NCI-H446 (cell line): ENCODE data around the gene TTLL11.

Source experiments
- DNase-seq, 2 experiments: peaks; one replicate each; lab custom pipeline; 2025; lab: John Stamatoyannopoulos, UW

The TTLL11 gene

DNA sequence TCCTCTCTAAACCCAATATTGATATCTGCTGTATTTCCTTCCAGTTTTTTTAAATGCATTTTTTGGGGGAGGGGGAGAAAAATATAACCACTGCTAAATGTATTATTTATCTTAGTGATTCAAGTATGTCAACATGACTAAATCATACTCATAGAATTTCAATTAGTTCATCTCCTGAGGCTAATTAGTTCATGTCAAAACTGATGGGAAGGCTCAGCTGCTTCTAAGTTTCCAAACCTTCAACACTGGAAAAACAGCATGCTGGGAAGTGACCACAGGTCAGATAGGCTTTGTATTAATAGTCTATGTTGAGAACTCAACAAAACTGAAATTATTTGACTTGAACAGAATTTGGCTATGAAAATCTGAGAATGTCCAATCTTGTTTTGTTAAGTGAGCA lies 118.7 kb downstream of the TTLL11 start:
- DNase-seq: no peak

DNA sequence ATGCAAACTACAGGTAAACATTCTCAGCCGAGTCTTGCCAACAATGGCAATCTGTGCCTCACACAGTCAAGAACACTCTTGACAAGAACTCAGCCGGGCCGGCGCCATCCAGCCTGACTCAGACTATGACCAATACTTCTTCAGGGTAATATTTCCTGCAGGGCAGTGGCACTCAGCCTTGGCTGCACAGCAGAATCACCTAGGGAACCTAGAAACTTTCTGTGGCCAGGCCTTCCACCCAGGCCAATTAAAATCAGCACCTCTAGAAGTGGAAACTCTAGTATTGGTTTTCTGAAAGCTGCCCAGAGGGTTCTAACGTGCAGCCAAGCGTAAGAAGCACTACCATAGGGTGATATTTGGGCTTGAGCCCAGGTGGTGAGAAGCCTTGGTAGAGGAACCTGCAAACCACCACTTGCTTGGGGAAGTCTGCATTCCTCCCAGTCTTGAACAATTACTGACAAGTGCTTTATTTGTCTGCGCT lies 120.6 kb downstream of the TTLL11 start:
- no peak for DNase-seq

DNA sequence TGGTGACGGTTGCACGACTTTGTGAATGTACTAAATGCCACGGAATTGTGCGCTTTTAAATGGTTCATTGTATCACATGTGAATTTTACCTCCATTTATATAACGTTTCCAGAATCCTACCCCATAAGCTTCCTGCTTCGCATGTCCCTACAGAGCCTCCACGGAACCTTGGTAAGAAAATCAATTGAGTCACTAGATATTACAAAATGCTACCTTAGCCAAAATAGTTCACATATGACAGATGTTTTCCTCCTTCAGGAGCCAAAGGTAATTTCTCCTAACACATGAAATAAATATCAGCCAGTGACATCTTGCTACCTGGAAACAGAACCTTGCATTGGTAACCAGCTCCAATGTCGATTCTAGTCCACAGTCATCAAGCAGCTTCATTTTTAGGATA lies 125.1 kb downstream of the TTLL11 start:
- no peak for DNase-seq

DNA sequence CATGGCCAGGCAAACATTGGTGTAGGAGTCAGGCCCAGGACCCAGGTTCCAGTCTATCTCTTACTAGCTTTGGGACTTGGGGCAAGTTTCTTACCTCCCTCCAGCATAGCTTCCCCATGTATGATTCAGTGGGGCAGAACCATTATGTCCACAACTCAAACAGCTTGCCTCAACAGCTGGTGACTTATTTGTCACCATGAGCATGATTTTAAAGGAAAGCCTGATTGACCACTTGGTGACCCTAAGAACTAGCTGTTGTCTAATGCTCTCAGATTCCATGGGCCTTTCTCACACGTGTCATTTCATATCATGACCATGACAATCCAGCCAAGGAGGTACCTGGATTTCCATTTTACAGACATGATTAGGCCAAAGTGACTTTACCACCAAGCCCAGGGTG lies 126.4 kb downstream of the TTLL11 start:
- DNase-seq: no peak

DNA sequence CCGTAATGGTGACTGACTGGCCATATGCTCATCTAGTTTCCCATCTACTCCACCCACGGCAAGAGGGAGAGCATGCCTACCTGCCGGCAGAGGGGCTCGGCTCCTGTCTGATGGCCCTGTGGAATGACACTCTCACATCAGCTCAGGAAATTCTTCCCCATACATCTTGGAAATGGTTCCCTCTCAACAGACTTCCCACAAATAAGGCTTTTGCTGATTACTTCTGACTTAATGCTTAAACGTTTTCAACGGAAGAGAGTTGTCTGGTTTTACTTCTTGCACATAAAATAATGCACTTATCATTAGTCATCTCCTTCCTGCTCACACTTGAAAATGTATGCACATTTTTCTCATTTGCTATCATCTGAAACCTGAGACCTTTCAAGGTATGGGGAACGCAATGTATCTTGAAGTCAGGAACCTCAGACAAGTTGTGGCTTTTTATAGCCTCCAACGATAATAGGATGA lies 129.5 kb downstream of the TTLL11 start:
- no peak for DNase-seq

DNA sequence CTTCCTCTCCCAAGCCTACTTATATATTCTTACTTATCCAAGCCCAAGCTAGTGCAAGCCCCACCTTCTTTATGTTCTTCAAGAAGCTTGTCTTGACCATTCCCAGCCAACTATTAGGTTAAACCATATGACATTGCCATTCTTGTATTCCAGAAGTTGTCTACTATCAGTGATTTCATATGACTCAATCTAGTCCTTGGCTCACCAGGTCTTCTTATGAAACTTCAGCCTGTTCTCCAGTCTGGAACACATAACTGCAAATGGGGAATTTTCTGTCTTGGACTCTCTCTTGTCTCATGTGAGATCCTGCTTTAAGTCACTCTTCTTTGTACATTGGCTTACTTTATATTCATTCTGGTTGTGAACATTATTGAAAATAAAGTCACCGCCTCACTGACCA lies 130.7 kb downstream of the TTLL11 start:
- no peak for DNase-seq

DNA sequence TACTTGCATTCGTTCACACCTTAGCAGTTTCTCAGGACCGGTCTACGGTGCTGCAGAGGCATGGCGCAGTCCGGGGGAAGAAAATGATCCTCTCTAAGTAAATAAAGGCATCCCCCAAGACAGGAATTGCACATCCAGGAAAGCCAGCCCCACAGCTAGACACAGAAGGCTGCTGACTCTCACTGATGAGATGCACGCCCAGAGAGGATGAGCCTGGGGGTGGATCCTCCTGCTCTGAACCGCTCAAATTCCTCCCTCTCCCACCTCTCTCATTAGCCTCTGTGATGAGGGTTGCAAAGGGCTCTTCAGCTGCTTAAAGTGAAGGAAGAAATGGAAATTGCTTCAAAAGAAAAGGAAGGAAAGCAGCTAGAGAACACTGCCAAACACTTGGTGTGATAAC lies 132.4 kb downstream of the TTLL11 start:
- DNase-seq: no peak

DNA sequence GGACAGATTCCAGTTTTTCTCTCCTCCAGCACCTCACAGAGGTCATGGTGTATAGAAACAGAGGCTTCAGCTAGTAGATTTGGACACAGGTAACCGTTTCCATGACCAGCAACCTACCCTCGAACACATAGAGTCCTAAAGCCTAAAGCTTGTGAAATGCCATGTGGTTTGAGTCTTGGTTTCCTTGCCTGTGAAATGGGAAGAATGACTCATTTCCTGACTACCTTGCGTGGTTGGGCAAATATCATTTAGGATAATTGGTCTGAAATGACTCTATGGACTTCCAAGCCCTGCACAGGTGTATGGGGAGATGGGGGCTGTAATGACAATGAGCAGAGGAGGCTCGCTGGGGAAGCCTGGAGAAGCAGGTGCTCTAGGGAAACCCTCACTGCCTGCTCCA lies 134.6 kb downstream of the TTLL11 start:
- DNase-seq: no peak

DNA sequence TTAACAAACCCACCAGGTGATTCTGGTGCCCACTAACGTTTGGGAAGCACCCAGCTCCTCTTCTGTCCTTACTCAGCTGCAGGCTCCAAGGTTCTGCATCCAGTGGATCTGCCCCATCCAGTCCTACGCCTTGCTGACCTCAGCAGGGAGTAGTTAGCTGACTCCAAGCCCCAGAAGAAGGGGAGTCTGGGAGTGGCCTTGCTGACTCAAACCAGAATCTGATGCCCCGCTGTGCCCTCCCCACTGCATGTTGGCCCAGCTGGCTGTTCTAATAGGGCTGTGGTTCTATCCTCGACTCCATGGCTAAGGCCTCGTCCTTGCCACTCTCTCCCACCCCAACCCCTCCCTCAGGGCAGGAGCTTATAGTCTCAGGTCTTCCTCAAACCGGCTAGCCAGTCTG lies 136.3 kb downstream of the TTLL11 start:
- DNase-seq: no peak

DNA sequence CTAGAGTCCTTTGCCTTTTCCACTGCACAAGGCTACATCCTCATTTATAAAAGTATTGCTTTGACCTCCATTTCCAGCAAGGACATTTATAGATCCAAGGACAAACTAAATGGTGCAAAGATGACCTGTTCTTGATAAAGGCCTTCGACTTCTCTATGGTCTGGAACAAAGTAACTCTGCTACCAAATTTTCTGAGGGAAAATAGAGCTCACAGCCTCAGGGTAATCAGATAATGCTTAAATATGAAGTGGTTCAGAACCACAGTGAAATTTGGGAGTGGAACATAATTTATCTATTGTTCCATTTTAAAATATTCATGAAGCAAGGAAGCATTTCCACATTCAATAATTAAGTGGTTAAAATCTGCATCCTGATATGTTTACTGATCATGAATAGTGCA lies 137.5 kb downstream of the TTLL11 start:
- DNase-seq: no peak

DNA sequence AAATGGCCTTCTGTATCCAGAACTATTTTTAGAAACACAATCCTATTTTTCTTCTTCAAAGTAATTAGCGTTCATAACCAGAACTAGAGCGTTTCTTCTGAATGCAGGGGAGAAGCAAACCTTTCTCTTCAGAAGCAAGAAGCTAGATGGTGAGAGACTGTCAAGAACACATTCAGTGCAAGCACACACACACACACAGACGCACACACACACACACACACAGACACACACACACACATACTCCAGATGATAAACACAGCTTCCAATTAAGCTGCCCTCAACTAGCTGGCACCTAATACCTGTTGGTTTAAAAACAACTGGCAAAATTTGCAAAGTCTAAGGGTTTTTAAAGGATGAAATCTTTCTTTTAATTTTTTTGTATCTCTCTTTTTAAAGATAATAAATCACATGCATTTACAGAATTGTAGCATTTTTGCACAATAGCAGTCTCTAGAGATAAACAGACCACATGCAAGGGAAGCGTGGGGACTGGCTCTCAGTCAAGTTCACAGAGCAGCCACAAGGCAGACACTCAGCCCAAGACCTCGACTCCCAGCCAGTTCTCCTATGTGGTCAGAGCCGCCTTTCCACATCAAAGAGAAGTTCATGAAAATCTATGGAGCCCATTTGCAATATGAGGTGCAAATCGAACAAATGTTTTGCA lies 138.5 kb downstream of the TTLL11 start:
- DNase-seq: no peak

DNA sequence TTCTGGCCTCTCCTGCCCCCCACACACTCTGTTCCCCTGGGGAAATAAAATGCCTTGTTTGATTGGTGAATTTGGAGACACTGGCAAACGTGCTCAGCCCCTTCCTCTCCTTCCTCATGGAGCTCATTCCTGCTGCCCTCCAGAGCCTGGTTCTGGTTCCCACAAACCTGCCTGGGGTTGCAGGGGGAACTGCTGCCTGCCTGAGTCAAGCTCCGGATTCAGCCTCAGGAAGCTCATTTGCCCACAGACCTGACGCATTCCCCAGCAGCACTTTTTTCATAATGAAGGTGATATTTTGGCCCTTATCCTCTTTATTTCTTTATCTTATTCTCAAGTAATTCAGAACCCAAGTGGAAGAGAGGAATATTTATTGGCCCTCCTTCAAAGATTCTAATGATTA lies 140.5 kb downstream of the TTLL11 start:
- no peak for DNase-seq

DNA sequence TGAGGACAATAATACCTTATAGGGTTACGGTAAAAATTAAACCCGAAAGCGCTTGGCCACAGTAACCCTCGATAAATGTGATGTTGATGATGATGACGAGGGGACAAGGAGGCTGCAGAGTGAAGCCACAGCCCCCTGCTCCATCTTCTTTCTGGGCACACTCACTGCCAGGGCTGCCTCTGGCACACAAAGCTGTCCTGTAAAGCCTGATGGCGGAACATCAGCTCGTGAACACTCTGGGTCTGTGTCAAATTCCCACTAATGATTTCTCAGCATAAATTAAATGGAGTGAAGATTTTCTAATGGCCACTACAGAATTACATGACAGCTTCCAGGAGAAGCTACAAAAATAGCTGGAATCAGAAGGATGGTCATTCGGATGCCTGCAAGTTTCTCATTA lies 142.2 kb downstream of the TTLL11 start:
- no peak for DNase-seq

DNA sequence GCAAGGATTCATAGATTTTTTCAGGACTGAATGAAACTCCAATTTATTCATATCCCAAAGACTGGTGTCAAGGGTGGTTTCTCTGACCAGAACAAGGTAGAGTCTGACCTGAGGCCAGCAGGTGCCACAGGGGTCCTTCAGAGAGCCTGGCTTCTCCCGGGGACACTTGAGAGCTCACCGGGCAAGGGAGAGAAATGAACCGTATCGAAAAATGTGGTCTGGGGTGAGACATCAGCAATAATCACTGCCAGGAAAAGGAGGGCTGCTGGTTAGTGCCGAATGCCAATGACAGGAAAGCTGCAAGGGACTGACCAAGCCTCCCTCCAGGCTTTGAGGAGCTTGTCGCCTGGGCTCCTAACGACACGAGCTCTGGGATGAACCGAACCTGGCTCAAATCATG lies 142.7 kb downstream of the TTLL11 start:
- no peak for DNase-seq

DNA sequence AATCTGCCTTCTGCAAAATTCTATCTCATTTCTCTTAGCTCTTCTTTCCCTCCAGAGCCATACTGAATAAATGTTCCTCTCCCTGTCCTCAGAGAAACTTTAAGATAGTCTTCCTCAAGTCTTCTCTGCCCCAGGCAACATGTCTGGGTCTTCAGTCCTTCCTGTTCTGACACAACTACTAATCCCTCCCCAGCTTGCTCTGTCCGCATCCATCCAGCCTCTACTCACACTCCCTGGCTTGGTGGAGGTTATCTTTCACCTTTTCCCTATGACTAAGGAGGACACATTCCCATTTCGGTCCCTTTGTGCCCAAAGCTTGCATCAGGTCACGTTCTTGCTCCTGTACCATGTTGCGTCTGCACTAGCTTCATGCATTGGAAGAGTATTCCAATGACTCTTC lies 143.3 kb downstream of the TTLL11 start:
- DNase-seq: no peak

DNA sequence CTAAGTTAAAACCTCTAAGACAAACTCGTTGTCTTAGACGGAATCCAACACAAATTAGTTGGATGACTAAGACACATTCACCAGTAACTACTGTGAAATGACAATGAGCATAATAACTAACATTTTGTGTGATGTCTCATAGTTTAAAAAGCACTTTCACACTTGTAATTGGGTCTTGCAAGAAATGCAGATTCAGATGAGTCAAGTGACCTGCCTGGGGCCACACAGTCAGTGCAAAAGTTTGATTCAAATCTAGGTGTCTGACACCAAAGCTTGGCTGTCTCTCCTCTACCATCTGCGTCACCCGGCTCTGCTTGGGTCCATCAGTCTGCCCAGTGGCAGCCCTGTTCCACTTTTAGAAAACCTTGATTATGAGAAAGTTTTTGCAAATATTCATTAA lies 143.7 kb downstream of the TTLL11 start:
- DNase-seq: no peak

DNA sequence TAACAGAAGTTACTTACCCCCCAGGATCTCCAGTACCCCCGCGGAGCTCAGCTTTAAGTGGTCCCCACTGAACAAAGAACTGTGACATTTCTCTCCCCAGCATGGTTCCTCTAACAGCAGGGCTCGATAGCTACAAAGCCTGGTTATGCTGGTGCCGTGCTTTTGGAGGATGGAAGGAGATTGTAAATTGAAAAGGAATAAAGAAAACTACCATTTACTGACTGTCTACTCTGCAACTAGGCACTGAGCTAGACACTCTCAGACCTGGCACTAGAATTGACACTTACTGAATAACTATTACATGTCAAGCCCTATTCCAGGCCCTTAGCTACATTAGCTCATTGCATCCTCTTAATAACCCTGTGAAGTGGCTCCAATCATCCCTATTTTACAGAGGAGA lies 145.3 kb downstream of the TTLL11 start:
- DNase-seq: peak in 1 of 2 experiments; percentile 1

DNA sequence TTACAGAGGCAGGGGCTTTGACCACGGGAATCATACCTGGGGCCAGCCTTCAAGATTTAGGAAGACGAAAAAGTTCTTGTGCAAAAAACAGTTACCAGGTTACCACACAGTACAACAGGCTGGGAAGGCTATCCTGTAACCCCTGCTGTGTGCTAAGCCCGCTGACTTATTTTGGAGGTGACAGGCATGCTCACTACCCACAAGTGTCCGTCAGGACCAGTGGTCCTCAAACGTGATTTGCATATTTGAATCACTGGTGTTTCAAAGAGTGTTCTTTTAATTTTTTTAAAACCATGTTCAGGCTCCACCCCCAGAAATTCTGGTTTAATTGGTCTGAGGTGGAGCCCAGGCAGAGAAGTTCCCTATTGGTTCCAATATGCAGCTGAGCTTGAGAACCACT lies 146.6 kb downstream of the TTLL11 start:
- DNase-seq: no peak

DNA sequence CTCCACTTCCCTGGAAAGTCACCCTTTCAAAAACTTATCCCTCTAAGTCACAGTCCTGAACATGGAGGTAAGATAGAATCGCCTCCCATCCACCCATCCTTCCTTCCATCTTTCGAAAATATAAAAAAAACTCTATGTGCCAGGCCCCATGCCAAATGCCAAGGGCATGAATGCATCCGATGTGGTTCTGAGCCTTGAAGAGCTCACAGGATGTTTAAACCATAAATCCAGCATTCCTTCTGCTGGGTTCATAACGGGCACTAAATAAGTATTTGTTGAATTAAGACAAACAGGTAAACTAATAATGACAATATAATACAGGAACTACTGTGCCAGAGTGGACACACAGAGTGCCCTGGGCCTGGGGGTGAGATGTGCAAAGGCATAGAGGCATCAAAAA lies 147.3 kb downstream of the TTLL11 start:
- no peak for DNase-seq

DNA sequence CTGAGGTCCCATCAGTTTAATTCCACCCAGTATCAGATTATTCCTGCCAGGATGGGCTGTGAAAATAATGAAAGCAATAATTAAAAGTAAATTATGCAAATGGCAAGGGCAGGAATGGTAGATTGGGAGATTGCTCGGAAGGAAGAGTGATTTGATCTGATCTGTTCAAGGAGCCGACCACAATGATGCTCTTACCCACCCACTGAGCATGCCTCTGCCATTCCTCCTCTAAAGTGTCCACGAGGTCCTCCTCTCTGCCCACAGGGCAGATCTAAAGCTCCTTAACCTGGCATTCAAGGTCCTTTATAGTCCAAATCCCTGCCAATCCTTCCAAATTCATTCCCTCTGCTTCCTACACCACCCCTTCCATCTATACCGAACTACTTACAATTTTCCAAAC lies 147.8 kb downstream of the TTLL11 start:
- DNase-seq: no peak

DNA sequence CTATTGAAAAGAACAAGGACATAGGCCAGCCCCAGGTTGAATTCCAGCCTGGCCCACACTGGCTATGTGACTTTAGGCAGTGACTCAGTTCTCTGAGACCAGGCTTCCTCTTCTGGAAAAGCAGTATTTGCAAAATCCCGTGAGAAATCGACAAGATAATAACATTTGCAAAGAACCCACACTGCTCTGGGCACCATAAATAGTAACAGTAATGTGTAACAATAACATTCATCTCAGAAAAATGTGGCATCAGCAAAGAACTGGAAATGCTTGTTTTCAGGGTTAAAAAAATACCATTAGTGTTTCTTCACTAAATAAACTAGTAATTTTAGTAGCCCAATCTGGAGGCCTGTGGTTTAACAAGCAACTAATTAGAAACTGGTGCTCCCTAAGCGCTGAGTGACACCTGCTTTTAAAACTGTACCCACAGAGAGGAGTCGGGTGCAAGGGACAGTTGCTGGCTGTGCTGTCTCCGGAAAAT lies 148.4 kb downstream of the TTLL11 start:
- DNase-seq: no peak

DNA sequence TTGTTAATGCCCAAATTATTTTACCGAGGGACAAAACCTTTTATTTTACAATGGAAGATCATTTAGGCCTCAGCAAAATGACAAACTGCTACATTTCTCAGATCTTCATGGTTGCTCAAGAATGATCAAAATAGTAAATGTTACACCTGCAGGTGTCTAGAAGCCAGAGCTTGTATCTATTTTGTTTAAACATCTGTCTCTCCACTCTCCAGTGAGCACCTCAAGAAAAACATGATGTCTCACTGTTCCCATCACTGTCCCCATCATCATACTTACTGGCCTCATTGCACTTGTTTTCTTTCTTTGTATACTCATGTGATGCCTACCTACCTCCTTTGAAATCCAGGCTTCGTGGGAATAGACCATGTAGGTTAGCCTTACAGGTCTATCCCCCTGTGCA lies 149.6 kb downstream of the TTLL11 start:
- no peak for DNase-seq

DNA sequence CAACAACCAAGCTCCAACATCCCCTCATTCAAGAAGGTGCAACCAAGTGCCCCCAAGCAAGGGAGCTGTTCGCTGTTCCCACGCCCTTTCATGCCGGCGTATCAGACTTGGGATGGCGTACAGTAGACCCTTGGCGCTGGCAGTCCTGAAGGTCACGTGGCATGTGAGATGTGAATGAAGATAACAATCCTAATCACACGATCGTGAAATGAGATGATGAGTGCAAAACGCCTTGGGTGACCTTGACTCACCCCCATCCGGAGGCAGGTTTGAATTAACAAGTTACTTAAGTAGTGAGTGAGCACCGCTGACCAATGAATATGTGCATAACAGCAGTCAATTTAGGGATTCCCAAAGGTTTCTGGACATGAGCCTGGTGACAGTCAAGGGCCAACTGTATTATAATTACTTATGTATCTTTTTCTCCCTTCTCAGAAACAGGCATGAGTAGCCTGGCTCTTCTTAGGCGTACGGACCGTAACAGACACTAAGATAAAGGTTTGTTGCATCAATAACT lies 150.2 kb downstream of the TTLL11 start:
- DNase-seq: no peak

DNA sequence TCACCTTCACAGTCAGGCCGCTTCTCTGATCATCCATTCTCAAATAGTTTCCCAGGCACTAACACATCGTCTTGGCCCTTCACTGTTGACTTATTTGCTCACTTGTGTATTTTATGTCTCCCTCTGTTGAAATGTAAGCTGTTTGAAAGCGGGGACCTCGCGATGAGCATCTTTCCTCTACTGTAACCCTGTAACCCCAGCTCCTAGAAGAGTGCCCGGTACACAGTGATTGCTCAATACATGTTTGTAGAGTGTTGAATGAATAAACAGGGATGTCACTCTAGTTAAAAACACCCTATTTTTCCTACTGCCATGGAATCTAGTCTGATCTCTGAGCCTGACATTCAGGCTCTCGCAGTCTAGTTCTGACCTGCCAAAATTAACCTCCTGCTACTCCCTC lies 150.8 kb downstream of the TTLL11 start:
- no peak for DNase-seq
